ENCODE data around the gene SPTBN4.

The SPTBN4 gene

GRCh38 chr19:40604647-40605215 lies 137.9 kb downstream of the SPTBN4 start:
- DNase-seq (ENCODE audit: low read depth in 2 of 2) = no peak

DNA sequence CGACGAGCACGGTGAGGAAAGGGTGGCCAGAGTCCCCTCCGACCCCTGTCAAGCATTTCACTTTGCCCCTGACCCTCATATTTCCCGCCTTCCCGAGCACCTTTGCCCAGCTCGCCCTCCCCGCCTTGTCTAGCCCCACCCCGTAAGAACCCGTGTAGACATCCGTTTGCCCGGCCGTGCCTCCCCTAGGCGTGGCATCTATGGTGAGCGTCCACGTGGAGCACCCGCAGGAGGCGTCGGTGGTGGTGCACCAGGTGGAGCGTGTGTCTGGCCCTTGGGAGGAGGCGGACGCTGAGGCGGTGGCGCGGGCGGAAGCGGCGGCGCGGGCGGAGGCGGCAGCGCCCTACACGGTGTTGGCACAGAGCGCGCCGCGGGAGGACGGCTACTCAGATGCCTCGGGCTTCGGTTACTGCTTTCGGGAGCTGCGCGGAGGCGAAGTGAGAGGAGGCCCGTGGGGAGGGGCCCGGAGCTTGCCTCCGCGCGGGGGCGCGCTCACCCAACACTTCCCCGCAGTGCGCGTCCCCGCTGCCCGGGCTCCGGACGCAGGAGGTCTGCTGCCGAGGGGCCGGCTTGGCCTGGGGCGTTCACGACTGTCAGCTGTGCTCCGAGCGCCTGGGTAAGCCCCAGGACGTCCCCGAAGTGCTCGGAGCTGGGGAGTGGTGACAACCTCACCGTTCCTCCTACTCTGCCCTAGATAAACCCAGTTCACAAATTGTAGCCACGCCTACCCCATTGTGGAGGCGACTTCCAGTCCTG lies 138.6 kb downstream of the SPTBN4 start:
- peak; percentile 39 to 61 for DNase-seq (ENCODE audit: low read depth in 2 of 2)

DNA sequence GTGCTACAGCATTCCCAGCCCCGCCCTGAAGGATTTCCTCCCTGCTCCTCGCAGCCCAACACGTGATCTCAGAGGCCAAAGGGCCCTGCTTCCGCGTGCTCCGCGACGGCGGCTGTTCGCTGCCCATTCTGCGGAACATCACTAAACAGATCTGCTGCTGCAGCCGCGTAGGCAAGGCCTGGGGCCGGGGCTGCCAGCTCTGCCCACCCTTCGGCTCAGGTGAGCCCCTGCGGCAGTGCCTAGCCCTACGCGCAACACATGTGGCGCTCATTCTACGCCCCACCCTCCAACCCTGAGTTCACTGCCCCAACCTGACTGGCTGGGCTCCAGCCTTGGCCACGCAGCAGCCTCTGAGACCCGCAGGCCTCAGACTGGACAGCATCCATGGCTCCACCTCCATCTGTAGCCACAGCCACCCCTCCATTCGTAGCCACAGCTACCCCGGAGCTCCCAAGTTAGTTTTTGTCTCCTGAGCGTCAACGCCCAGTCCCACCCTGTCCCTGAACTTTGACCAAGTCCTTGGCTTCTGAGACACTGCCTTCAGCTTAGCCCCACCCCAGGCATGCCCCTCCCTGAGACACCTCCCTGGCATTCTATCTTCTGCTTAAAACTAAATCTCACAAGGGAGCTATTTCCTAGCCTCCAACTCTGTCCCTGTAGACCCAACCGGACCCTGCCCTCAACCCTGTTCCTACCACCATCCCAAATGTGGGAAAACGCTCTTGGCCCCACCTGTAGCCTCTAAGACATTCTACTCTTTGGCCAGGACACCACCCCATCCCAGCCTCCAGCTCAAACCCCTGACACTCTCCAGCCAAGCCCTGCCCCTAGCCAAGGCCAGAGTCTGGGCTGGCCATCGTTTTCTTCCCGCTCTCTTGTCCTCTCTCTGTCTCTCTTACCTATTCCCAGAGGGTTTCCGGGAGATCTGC lies 140.8 kb downstream of the SPTBN4 start:
- no peak for DNase-seq (ENCODE audit: low read depth in 2 of 2)

- DNase-seq (ENCODE audit: low read depth in 2 of 2) = no peak
Measured at GRCh38 chr19:40608240-40608621, 141.4 kb downstream of the SPTBN4 start.

GRCh38 chr19:40608957-40609356 lies 142.2 kb downstream of the SPTBN4 start:
- no peak for DNase-seq (ENCODE audit: low read depth in 2 of 2)

- peak; percentile 69 to 70 for DNase-seq (ENCODE audit: low read depth in 2 of 2)
Measured at GRCh38 chr19:40609561-40610395, 143.0 kb downstream of the SPTBN4 start.

DNA sequence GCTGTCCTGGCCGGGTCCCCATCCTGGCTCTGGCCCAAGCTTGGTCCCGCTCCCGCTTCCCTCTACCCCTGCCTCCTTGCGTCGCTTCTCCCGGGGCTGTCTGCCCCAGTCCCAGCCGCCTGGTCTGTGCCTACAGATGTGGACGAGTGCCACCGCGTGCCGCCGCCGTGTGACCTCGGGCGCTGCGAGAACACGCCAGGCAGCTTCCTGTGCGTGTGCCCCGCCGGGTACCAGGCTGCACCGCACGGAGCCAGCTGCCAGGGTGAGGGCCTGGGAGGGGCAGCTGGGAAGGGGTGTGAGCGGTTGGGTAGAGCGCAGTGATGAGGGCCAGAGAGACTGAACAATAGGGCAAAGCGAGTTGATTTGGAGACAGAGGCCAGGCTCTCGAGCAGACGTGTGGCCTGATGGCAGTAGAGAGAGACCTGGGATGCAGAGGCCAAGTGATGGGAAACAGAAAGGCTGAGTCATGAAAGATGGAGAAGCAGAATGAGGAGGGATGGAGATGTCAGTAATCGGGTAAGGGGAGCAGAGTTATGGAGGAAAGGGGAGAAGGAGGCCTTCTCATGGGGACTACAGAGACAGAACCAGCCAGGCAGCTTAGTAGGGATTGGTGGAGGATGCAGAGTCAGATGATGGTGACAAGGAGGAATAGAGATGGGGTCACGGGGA lies 143.7 kb downstream of the SPTBN4 start:
- no peak for DNase-seq (ENCODE audit: low read depth in 2 of 2)

DNA sequence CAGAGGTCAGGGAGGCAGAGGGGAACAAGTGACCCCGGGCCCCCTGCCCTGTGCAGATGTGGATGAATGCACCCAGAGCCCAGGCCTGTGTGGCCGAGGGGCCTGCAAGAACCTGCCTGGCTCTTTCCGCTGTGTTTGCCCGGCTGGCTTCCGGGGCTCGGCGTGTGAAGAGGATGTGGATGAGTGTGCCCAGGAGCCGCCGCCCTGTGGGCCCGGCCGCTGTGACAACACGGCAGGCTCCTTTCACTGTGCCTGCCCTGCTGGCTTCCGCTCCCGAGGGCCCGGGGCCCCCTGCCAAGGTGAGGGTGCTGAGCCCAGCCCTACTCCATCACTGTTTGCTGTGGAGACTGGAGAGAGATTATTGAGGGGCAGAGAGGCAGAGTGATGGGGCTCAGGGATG lies 144.3 kb downstream of the SPTBN4 start:
- no peak for DNase-seq (ENCODE audit: low read depth in 2 of 2)

DNA sequence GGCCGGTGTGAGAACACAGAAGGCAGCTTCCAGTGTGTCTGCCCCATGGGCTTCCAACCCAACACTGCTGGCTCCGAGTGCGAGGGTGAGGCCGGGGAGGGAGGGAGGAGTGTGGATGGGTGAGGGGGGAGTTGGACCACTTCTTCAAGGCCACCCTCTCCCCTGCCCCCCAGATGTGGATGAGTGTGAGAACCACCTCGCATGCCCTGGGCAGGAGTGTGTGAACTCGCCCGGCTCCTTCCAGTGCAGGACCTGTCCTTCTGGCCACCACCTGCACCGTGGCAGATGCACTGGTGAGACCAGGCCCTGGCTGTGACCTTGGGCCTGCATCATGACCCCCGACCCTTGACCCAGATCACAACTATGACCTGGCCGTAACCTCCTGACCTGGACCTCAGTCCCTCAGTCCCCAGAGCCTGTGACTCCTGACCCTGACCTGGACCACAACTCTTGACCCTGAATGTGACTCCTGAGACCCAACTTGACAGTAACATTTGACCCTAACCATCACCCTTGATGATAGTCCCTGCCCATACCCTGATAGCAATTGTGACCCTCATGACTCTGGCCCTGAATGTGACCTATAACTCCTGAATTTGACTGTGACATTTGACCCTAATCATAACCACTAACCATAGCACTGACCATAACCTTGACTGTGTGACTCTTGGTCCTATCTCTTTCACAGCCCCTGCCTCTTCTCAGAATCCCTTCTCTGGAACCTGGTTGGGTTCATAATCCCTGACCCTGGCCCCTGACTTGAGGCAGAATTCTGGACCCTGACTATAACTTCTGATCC lies 145.3 kb downstream of the SPTBN4 start:
- no peak for DNase-seq (ENCODE audit: low read depth in 2 of 2)

GRCh38 chr19:40612831-40613689 lies 146.3 kb downstream of the SPTBN4 start:
- DNase-seq (ENCODE audit: low read depth in 2 of 2) = peak in 1 of 2 donors; percentile 60

GRCh38 chr19:40613690-40614621 lies 147.2 kb downstream of the SPTBN4 start:
- DNase-seq (ENCODE audit: low read depth in 2 of 2) = peak; percentile 57 to 73

DNA sequence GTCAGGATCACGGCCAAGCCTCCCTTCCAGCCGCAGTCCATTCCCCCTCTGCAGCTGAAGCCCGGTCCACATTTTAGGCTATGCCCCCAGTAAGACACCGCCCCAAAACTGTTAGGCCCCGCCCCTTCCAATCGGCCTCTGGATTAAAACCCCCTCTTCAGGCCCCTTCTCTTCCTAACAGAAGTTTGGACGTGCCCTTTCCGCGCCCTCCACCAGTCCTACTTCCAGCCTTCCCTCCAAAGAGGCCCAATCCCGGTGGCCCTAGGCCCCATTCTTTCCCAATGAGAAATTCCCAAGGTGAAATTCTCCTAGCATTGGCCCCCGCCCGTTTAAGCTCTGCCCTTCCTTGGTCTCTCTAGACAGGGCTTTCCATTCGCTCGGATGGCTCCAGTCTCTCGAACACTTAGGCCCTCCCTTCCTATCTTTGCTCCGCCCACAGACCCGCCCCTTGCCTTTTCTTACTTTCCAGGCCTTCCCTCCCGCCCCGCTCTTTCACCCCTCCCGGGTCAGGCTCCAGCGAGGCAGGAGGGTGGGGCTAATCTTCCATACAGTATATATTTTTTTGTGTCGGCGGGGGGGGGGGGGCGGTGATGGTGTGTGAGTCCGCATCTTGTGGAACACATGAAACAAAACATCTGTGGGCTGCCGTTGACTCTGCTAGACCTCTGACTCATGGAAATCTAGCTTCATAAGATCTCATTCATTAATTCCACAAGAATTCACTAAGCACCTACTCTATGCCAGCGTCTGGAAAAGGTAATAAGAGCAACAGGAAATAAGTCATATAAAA lies 148.0 kb downstream of the SPTBN4 start:
- peak; percentile 50 to 76 for DNase-seq (ENCODE audit: low read depth in 2 of 2)

- DNase-seq (ENCODE audit: low read depth in 2 of 2) = no peak
Measured at GRCh38 chr19:40616178-40616577, 149.4 kb downstream of the SPTBN4 start.

DNA sequence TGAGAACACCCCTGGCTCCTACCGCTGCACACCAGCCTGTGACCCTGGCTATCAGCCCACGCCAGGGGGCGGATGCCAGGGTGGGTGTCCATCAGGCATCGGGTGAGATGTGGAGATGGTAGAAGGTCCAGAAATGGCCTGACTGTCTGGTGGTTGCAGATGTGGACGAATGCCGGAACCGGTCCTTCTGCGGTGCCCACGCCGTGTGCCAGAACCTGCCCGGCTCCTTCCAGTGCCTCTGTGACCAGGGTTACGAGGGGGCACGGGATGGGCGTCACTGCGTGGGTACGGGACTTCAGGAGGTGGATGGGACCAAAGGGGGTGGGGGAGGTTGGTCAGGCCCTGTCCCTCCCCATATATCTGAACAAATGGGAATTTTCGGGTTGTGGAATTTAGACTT lies 150.1 kb downstream of the SPTBN4 start:
- DNase-seq (ENCODE audit: low read depth in 2 of 2) = no peak

GRCh38 chr19:40617961-40618360 lies 151.2 kb downstream of the SPTBN4 start:
- DNase-seq (ENCODE audit: low read depth in 2 of 2) = no peak

GRCh38 chr19:40619333-40620160 lies 152.7 kb downstream of the SPTBN4 start:
- no peak for DNase-seq (ENCODE audit: low read depth in 2 of 2)

DNA sequence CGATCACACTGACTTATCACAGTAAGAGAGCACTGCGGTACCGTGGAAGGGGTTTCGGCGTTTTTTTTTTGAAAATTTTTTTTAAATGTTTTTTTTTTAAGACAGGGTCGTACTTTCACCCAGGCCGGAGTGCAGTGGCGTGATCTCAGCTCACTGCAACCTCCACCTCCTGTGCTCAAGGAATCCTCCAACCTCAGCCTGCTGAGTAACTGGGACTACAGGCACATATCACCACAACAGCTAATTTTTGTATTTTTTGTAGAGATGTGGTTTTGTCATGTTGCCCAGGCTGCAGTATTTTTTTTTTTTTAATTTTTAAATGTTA lies 153.3 kb downstream of the SPTBN4 start:
- no peak for DNase-seq (ENCODE audit: low read depth in 2 of 2)

Data from stimulated activated CD8-positive, alpha-beta memory T cell treated with anti-CD3 and anti-CD28 coated beads, Interleukin-2, amount 100 ng/mL, for 1 hour (primary cell).